Pancreas (tissue), 10 donors: Measurements from ENCODE around the gene ZKSCAN1. TPM values are rescaled to one million over a fixed set of nuclear protein-coding genes. Genes with fewer than 3 reads are reported as not detected.
"Not testable (repeated sequence)": the region's sequence is repeated elsewhere in the genome, so short reads cannot be mapped to it uniquely, and the experiment has no call there.

Experiments used
- ATAC-seq, 4 donors: fragments of 200-7000 bp; cut with Tn5 transposase; one replicate each; pipeline versions ENCODE4 v1.8.0 to v1.9.1; 2020; ENCODE audit warnings: mild to moderate bottlenecking in 4 of 4, moderate library complexity in 4 of 4
- DNase-seq, 6 donors: peaks; one replicate each; pipeline ENCODE4 v3.0.0-alpha.2; 2020
- FAIRE-seq: peaks from 2 replicates; lab custom pipeline; 2012; peaks lifted over from hg19 to GRCh38; lab: Jason Lieb, UNC
- H3K27ac ChIP-seq, 4 donors: fragments of 200-600 bp; sonication (generic); 1 replicate in 3 of 4; 2 replicates in 1 of 4; pipeline versions ENCODE4 v1.5.0 to v1.8.0; 2020
- H3K27me3 ChIP-seq, 4 donors: fragments of 200-600 bp; one replicate each; pipeline ENCODE4 v1.8.0; 2021
- H3K36me3 ChIP-seq, 3 donors: fragments of 200-600 bp; sonication (generic) in 1 of 3; one replicate each; pipeline versions ENCODE4 v1.5.0 to v1.8.0; 2020 to 2021
- H3K4me1 ChIP-seq, 3 donors: fragments of 200-600 bp; one replicate each; pipeline ENCODE4 v1.8.0; 2021
- H3K4me3 ChIP-seq, 4 donors: fragments of 200-600 bp; sonication (generic) in 2 of 4; one replicate each; pipeline versions ENCODE4 v1.5.0 to v1.8.0; 2020 to 2021
- H3K9me3 ChIP-seq, 4 donors: fragments of 200-600 bp; one replicate each; pipeline ENCODE4 v1.8.0; 2021
- CTCF ChIP-seq, 4 donors: fragments of 200-600 bp; sonication (generic) in 3 of 4; IDR thresholded peaks; one replicate each; pipeline versions ENCODE4 v1.5.0 to v1.8.0; 2021; ENCODE audit warnings: antibody characterized with exemption in 4 of 4
- WGBS, 2 donors: extraction: QIAGEN DNeasy Blood & Tissue Kit; methylation state at CpG; one replicate each; pipeline ENCODE4 v1.1.7; 2013; 5-methylcytosine and 5-hydroxymethylcytosine counted together
- intact Hi-C, 3 donors: fragments of 100-400 bp; cut with DNase I; formaldehyde crosslinking; loops; one replicate each; pipeline versions ENCODE4 v1.11.1 to v1.14.2; 2022
- polyA plus RNA-seq, 2 donors: library from polyadenylated mRNA; stranded (reverse); fragments of 200-250 nt; gene quantifications; one replicate each; pipeline ENCODE4 v1.2.3, GENCODE V29; 2013
- total RNA-seq, 6 donors: library from RNA; stranded (reverse); fragmentation: NEBNext Ultra II Directional in 4 of 6; extraction: Animal tissue kit (Norgen Biotek cat#: 25700) in 4 of 6; gene quantifications; one replicate each; pipeline versions ENCODE4 v1.2.1 to v1.2.4, GENCODE V29; 2021 to 2023
- donor health status: healthy with polysubstance abuse.
- donor health status: DM: no; HTN: no; CAD: no; lungs with moderate emphysema.
- donor health status: DM: no; HTN: no; CAD: no.
- donor health status: control.
- donor health status: control.
- donor health status: Bipolar disorder and iron deficiency.
- donor health status: DM: yes; HTN: yes; CAD: no.
- donor health status: DM: no; HTN: no; CAD: no.
- donor health status: DM: no; HTN: no; CAD: no.
- donor health status: DM: yes; HTN: yes; CAD: no.

Gene ZKSCAN1
- total and polyA plus RNA-seq, 8 donors: 24.2 to 86.0 (median 61.7) TPM

GRCh38 chr7:99974681-99975080, 40.7 kb upstream of the ZKSCAN1 start:
- 32 to 35% methylated on average over 1 of the region's 1 CpG for WGBS, 2 donors
- intact Hi-C loops: no loop called here
- H3K36me3 ChIP-seq: peaks cover 0 to 4% (median 0%) of the 10 kb centered on the region in 3 donors
- H3K27me3 ChIP-seq: no peaks in the 10 kb centered on the region
- DNase-seq (no peak), ATAC-seq (no peak), FAIRE-seq (no peak)
- no peak overlapping the region for H3K27ac ChIP-seq
- H3K4me3 ChIP-seq: peak overlapping the region in 3 of 4 donors; percentile 21 to 46 (median 46)
- H3K4me1 ChIP-seq: peaks cover 0 to 11% (median 0%) of the 10 kb centered on the region in 3 donors
- TF ChIP-seq CTCF (IDR thresholded peaks at IDR 0.05): no peak
- no peaks in the 10 kb centered on the region for H3K9me3 ChIP-seq

GRCh38 chr7:99975782-99976521, 39.4 kb upstream of the ZKSCAN1 start, which contains the start of gene AZGP1:
TSS of gene AZGP1 (minus strand) at chr7:99976031. CDS start at chr7:99976020, 11 bp downstream.
- FAIRE-seq: no peak
- Histone ChIP-seq H3K4me1 (peaks cover 0 to 11% (median 0%) of the 10 kb centered on the region in 3 donors), H3K27me3 (no peaks in the 10 kb centered on the region), H3K36me3 (peaks cover 0 to 4% (median 0%) of the 10 kb centered on the region in 3 donors), H3K4me3 (peak within 1 kb of the TSS; percentile 7 to 46 (median 34)), H3K27ac (peak within 1 kb of the TSS; percentile 78 to 84 (median 82)), H3K9me3 (no peaks in the 10 kb centered on the region)
- peak; percentile 71 to 89 (median 84) for DNase-seq
- intact Hi-C loops: no loop called here
- WGBS, 2 donors: 24 to 26% methylated on average over 5 of the region's 5 CpGs
- ATAC-seq: peak; percentile 95 to 97 (median 96)
- TF ChIP-seq CTCF (IDR thresholded peaks at IDR 0.05): no peak

GRCh38 chr7:99976626-99977025, 38.8 kb upstream of the ZKSCAN1 start:
- no peaks in the 10 kb centered on the region for H3K27me3 ChIP-seq
- H3K27ac ChIP-seq: peak overlapping the region in 1 of 4 donors; percentile 83
- TF ChIP-seq CTCF (IDR thresholded peaks at IDR 0.05): no peak
- H3K36me3 ChIP-seq: peaks cover 0 to under 1% (median 0%) of the 10 kb centered on the region in 3 donors
- H3K9me3 ChIP-seq: no peaks in the 10 kb centered on the region
- no peak for ATAC-seq
- WGBS, 2 donors: 64 to 76% methylated on average over 13 of the region's 13 CpGs
- intact Hi-C loops: no loop called here
- no peak overlapping the region for H3K4me3 ChIP-seq
- H3K4me1 ChIP-seq: peaks cover 0 to 11% (median 0%) of the 10 kb centered on the region in 3 donors
- no peak for FAIRE-seq
- DNase-seq: no peak

DNA sequence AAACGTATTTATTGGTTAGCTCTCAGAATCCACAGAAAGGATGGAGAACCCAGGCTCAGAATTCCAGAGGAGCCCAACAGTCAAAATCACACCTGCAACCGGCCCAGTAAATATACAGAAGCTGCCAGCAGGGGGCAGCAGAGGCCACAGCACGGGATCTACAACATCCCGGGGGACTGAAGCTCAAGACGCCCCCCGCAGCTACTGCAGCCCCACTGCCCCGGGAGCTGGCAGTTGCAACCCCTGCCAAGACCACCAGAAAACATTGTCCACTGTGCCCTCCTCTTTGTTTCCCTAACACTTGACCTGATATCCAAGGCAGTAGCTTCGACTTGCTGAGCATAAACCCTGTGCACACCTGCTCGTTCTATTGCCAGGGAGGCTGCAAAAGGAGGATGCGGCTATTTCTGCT, 35.6 kb upstream of the ZKSCAN1 start:
- peak; percentile 66 to 80 (median 74) for TF ChIP-seq CTCF (IDR thresholded peaks at IDR 0.05)
- H3K27ac ChIP-seq, H3K4me1 ChIP-seq, H3K9me3 ChIP-seq, H3K36me3 ChIP-seq, H3K27me3 ChIP-seq, H3K4me3 ChIP-seq, FAIRE-seq: not testable (repeated sequence)
- WGBS, 2 donors: 10 to 19% methylated on average over 6 to 10 of the region's 10 CpGs
- intact Hi-C loops: loop anchor here in 1 of 3 donors (10.0 kb wide), 1 partner anchor 55 kb away; the partner anchor contains the start of gene GJC3
- ATAC-seq (peak in 3 of 4 donors; percentile 45 to 68 (median 59)), DNase-seq (peak in 3 of 6 donors; percentile 58 to 84 (median 67))

GRCh38 chr7:99980448-99980872, 34.9 kb upstream of the ZKSCAN1 start:
- not testable (repeated sequence) for ATAC-seq, H3K4me3 ChIP-seq, H3K4me1 ChIP-seq, H3K27me3 ChIP-seq, H3K36me3 ChIP-seq, FAIRE-seq, H3K9me3 ChIP-seq, DNase-seq, H3K27ac ChIP-seq
- intact Hi-C loops: loop anchor here in 1 of 3 donors (10.0 kb wide), 1 partner anchor 56 kb away; the partner anchor contains the start of gene GJC3
- 67 to 70% methylated on average over 4 of the region's 4 CpGs for WGBS, 2 donors

GRCh38 chr7:99981066-99981465, 34.3 kb upstream of the ZKSCAN1 start:
- not testable (repeated sequence) for H3K4me1 ChIP-seq, H3K4me3 ChIP-seq, H3K27me3 ChIP-seq, FAIRE-seq, DNase-seq, ATAC-seq, H3K36me3 ChIP-seq, H3K9me3 ChIP-seq, H3K27ac ChIP-seq
- WGBS, 2 donors: 72 to 74% methylated on average over 7 of the region's 7 CpGs
- intact Hi-C loops: loop anchor here in 1 of 3 donors (10.0 kb wide), 1 partner anchor 56 kb away; the partner anchor contains the start of gene GJC3
